Measurements from ENCODE around the gene GPR18.

GRCh38 chr13:99227331-99227900 lies 30.8 kb downstream of the GPR18 start:
- TF ChIP-seq CTCF (IDR thresholded peaks at IDR 0.05; ENCODE audit: insufficient read depth, low read length, poor library complexity, severe bottlenecking) (no peak), EZH2phosphoT487 (conservative IDR thresholded peaks at IDR 0.05; ENCODE audit: low read length) (no peak)
